ENCODE data around the gene SLC9A8.

Gene SLC9A8

DNA sequence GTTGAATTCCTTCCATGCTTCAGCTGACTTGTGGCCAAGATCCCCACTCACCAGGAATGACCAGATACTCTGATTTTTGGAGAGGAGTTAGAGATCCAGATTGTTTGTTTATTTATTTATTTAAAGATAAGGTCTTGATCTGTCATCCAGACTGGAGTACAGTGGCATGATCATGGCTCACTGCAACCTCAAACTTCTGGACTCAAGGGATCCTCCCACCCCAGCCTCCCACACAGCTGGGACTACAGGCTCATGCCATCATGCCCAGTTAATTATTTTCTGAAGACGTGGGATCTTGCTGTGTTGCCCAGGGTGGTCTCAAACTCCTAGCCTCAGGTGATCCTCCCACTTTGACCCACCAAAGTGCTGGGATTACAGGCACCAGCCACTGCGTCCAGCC lies 106.8 kb downstream of the SLC9A8 start:
- H3K4me3 ChIP-seq (ENCODE audit: low read depth, low read length): no peak overlapping the region
- ChIA-PET POLR2A (no interaction called here), CTCF (no interaction called here)
- TF ChIP-seq ZFHX2 (tag by site-specific recombination; conservative IDR thresholded peaks at IDR 0.05) (0 out of 2 replicates have a peak, but pooled peaks have one; percentile 26), ZBTB1 (tag by site-specific recombination; IDR thresholded peaks at IDR 0.05) (no peak), ZNF433 (tag by site-specific recombination; IDR thresholded peaks at IDR 0.05; ENCODE audit: low read depth) (no peak), ZFP41 (tag by site-specific recombination; IDR thresholded peaks at IDR 0.05; ENCODE audit: borderline replicate concordance) (no peak), ZIC2 (tag by site-specific recombination; IDR thresholded peaks at IDR 0.05) (0 out of 2 replicates have a peak, but pooled peaks have one; percentile 16)
- H3K4me1 ChIP-seq (ENCODE audit: control insufficient read depth, insufficient read depth, low read length): no peaks in the 10 kb centered on the region
- no peak overlapping the region for H3K27ac ChIP-seq (ENCODE audit: extremely low read depth, low read depth, low read length)
- H3K36me3 ChIP-seq (ENCODE audit: control insufficient read depth in 2 of 2, insufficient read depth in 1 of 2, low read length in 2 of 2): no peaks in the 10 kb centered on the region
- H3K9me3 ChIP-seq (ENCODE audit: control insufficient read depth, insufficient read depth, low read depth, low read length): no peaks in the 10 kb centered on the region

DNA sequence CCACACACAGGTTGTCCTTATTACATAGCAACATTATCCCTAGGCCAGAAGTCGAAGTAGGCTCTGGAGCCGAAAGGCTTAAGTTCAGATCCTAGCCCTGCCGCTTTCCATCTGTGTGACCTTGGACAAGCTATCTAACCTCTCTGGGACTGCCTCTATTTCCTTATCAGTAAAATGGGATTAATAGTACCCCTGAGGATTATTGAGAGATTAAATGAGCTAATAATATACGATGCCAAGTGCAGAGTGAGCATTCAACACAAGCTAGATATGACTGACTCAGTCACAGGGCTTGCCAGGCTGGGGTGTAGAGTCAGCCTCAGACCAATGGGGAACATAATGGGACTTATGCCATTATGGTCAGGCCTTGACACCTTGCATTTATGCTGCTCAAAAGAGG lies 111.6 kb downstream of the SLC9A8 start:
- no peak overlapping the region for H3K4me3 ChIP-seq (ENCODE audit: low read depth, low read length)
- no peaks in the 10 kb centered on the region for H3K9me3 ChIP-seq (ENCODE audit: control insufficient read depth, insufficient read depth, low read depth, low read length)
- no peak overlapping the region for H3K27ac ChIP-seq (ENCODE audit: extremely low read depth, low read depth, low read length)
- POLR2A ChIA-PET: interaction anchor here (1.7 kb wide), 1 partner anchor 12 kb away, joined by 5 read pairs; the partner anchor contains the start of gene RNF114
- no peaks in the 10 kb centered on the region for H3K4me1 ChIP-seq (ENCODE audit: control insufficient read depth, insufficient read depth, low read length)
- CTCF ChIA-PET: interaction anchor here (0.7 to 1.1 kb wide), 2 partner anchors 22 to 147 kb away, joined by 3 read pairs; no protein-coding TSS in a partner anchor
- no peaks in the 10 kb centered on the region for H3K36me3 ChIP-seq (ENCODE audit: control insufficient read depth in 2 of 2, insufficient read depth in 1 of 2, low read length in 2 of 2)
- TF ChIP-seq, protein P1, sequence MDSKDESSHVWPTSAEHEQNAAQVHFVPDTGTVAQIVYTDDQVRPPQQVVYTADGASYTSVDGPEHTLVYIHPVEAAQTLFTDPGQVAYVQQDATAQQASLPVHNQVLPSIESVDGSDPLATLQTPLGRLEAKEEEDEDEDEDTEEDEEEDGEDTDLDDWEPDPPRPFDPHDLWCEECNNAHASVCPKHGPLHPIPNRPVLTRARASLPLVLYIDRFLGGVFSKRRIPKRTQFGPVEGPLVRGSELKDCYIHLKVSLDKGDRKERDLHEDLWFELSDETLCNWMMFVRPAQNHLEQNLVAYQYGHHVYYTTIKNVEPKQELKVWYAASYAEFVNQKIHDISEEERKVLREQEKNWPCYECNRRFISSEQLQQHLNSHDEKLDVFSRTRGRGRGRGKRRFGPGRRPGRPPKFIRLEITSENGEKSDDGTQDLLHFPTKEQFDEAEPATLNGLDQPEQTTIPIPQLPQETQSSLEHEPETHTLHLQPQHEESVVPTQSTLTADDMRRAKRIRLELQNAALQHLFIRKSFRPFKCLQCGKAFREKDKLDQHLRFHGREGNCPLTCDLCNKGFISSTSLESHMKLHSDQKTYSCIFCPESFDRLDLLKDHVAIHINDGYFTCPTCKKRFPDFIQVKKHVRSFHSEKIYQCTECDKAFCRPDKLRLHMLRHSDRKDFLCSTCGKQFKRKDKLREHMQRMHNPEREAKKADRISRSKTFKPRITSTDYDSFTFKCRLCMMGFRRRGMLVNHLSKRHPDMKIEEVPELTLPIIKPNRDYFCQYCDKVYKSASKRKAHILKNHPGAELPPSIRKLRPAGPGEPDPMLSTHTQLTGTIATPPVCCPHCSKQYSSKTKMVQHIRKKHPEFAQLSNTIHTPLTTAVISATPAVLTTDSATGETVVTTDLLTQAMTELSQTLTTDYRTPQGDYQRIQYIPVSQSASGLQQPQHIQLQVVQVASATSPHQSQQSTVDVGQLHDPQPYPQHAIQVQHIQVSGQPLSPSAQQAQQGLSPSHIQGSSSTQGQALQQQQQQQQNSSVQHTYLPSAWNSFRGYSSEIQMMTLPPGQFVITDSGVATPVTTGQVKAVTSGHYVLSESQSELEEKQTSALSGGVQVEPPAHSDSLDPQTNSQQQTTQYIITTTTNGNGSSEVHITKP (tag by site-specific recombination; IDR thresholded peaks at IDR 0.05): no peak
- no peak for TF ChIP-seq ZNF391 (tag by site-specific recombination; IDR thresholded peaks at IDR 0.05; ENCODE audit: borderline replicate concordance, low read depth)
- TF ChIP-seq ZNF202 (tag by site-specific recombination; IDR thresholded peaks at IDR 0.05; ENCODE audit: borderline replicate concordance): no peak
- TF ChIP-seq, protein P2, sequence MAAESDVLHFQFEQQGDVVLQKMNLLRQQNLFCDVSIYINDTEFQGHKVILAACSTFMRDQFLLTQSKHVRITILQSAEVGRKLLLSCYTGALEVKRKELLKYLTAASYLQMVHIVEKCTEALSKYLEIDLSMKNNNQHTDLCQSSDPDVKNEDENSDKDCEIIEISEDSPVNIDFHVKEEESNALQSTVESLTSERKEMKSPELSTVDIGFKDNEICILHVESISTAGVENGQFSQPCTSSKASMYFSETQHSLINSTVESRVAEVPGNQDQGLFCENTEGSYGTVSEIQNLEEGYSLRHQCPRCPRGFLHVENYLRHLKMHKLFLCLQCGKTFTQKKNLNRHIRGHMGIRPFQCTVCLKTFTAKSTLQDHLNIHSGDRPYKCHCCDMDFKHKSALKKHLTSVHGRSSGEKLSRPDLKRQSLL (tag by site-specific recombination; IDR thresholded peaks at IDR 0.05): no peak
- no peak for TF ChIP-seq ZNF701 (tag by site-specific recombination; IDR thresholded peaks at IDR 0.05)
- TF ChIP-seq, protein P3, sequence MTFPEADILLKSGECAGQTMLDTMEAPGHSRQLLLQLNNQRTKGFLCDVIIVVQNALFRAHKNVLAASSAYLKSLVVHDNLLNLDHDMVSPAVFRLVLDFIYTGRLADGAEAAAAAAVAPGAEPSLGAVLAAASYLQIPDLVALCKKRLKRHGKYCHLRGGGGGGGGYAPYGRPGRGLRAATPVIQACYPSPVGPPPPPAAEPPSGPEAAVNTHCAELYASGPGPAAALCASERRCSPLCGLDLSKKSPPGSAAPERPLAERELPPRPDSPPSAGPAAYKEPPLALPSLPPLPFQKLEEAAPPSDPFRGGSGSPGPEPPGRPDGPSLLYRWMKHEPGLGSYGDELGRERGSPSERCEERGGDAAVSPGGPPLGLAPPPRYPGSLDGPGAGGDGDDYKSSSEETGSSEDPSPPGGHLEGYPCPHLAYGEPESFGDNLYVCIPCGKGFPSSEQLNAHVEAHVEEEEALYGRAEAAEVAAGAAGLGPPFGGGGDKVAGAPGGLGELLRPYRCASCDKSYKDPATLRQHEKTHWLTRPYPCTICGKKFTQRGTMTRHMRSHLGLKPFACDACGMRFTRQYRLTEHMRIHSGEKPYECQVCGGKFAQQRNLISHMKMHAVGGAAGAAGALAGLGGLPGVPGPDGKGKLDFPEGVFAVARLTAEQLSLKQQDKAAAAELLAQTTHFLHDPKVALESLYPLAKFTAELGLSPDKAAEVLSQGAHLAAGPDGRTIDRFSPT (tag by site-specific recombination; IDR thresholded peaks at IDR 0.05): no peak
- TF ChIP-seq RBAK (tag by site-specific recombination; IDR thresholded peaks at IDR 0.05): no peak
- TF ChIP-seq, protein P4, sequence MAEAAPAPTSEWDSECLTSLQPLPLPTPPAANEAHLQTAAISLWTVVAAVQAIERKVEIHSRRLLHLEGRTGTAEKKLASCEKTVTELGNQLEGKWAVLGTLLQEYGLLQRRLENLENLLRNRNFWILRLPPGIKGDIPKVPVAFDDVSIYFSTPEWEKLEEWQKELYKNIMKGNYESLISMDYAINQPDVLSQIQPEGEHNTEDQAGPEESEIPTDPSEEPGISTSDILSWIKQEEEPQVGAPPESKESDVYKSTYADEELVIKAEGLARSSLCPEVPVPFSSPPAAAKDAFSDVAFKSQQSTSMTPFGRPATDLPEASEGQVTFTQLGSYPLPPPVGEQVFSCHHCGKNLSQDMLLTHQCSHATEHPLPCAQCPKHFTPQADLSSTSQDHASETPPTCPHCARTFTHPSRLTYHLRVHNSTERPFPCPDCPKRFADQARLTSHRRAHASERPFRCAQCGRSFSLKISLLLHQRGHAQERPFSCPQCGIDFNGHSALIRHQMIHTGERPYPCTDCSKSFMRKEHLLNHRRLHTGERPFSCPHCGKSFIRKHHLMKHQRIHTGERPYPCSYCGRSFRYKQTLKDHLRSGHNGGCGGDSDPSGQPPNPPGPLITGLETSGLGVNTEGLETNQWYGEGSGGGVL (tag by site-specific recombination; IDR thresholded peaks at IDR 0.05): no peak
- no peak for TF ChIP-seq ZNF416 (tag by site-specific recombination; IDR thresholded peaks at IDR 0.05)
- TF ChIP-seq, protein P5, sequence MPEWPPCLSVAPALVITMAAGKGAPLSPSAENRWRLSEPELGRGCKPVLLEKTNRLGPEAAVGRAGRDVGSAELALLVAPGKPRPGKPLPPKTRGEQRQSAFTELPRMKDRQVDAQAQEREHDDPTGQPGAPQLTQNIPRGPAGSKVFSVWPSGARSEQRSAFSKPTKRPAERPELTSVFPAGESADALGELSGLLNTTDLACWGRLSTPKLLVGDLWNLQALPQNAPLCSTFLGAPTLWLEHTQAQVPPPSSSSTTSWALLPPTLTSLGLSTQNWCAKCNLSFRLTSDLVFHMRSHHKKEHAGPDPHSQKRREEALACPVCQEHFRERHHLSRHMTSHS (tag by site-specific recombination; IDR thresholded peaks at IDR 0.05): no peak
- TF ChIP-seq, protein P6, sequence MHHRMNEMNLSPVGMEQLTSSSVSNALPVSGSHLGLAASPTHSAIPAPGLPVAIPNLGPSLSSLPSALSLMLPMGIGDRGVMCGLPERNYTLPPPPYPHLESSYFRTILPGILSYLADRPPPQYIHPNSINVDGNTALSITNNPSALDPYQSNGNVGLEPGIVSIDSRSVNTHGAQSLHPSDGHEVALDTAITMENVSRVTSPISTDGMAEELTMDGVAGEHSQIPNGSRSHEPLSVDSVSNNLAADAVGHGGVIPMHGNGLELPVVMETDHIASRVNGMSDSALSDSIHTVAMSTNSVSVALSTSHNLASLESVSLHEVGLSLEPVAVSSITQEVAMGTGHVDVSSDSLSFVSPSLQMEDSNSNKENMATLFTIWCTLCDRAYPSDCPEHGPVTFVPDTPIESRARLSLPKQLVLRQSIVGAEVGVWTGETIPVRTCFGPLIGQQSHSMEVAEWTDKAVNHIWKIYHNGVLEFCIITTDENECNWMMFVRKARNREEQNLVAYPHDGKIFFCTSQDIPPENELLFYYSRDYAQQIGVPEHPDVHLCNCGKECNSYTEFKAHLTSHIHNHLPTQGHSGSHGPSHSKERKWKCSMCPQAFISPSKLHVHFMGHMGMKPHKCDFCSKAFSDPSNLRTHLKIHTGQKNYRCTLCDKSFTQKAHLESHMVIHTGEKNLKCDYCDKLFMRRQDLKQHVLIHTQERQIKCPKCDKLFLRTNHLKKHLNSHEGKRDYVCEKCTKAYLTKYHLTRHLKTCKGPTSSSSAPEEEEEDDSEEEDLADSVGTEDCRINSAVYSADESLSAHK (tag by site-specific recombination; IDR thresholded peaks at IDR 0.05): no peak
- no peak for TF ChIP-seq ZNF776 (tag by site-specific recombination; IDR thresholded peaks at IDR 0.05; ENCODE audit: borderline replicate concordance)
- no peak for TF ChIP-seq ZNF561 (tag by site-specific recombination; IDR thresholded peaks at IDR 0.05; ENCODE audit: borderline replicate concordance)
- no peak for TF ChIP-seq ZNF837 (tag by site-specific recombination; IDR thresholded peaks at IDR 0.05)
- no peak for TF ChIP-seq ZNF146 (tag by site-specific recombination; IDR thresholded peaks at IDR 0.05)
- no peak for TF ChIP-seq ZNF341 (tag by site-specific recombination; IDR thresholded peaks at IDR 0.05; ENCODE audit: low read depth)
- no peak for TF ChIP-seq BCL11B (tag by site-specific recombination; IDR thresholded peaks at IDR 0.05; ENCODE audit: low read depth)
- TF ChIP-seq SP3 (tag by site-specific recombination; IDR thresholded peaks at IDR 0.05): no peak

Measured in HEK293 (cell line).